Neural cell (in vitro differentiated cells): ENCODE results near the gene RPL28.

Experiments
- EP300 ChIP-seq: fragments of 450-650 bp; conservative IDR thresholded peaks from 2 replicates; pipeline ENCODE4 v1.6.1; 2014; ENCODE audit warnings: antibody characterized with exemption, mild to moderate bottlenecking, moderate library complexity; ENCODE audit not compliant: poor library complexity, severe bottlenecking
- EZH2 ChIP-seq: fragments of 200-600, 300-800 bp; shearing (Covaris generic), sonication (generic); IDR thresholded peaks from 2 replicates; pipeline ENCODE4 v1.6.1; 2014; ENCODE audit warnings: antibody characterized with exemption, low read length, borderline replicate concordance, mild to moderate bottlenecking; ENCODE audit not compliant: insufficient read depth, poor library complexity, severe bottlenecking
- POLR2AphosphoS5 ChIP-seq: IDR thresholded peaks from 2 replicates; pipeline ENCODE4 v1.6.1; 2012
- RAD21 ChIP-seq: fragments of 450-650 bp; conservative IDR thresholded peaks from 2 replicates; pipeline ENCODE4 v1.6.1; 2014; ENCODE audit warnings: antibody characterized with exemption, mild to moderate bottlenecking, moderate library complexity
- SMC3 ChIP-seq: fragments of 450-650 bp; conservative IDR thresholded peaks from 2 replicates; pipeline ENCODE4 v1.6.1; 2014; ENCODE audit warnings: antibody characterized with exemption, mild to moderate bottlenecking, moderate library complexity; ENCODE audit not compliant: poor library complexity
- TAF1 ChIP-seq: IDR thresholded peaks from 2 replicates; pipeline ENCODE4 v1.6.1; 2012; ENCODE audit warnings: low read depth
- TF ChIP-seq, protein P1 (sequence below): fragments of 450-650 bp; IDR thresholded peaks from 2 replicates; pipeline ENCODE4 v1.5.1; 2014; ENCODE audit warnings: antibody characterized with exemption, mild to moderate bottlenecking, moderate library complexity; ENCODE audit not compliant: poor library complexity, severe bottlenecking
- TF ChIP-seq, protein P2 (sequence below): IDR thresholded peaks from 2 replicates; pipeline ENCODE4 v1.6.1; 2012; ENCODE audit warnings: borderline replicate concordance

DNA sequence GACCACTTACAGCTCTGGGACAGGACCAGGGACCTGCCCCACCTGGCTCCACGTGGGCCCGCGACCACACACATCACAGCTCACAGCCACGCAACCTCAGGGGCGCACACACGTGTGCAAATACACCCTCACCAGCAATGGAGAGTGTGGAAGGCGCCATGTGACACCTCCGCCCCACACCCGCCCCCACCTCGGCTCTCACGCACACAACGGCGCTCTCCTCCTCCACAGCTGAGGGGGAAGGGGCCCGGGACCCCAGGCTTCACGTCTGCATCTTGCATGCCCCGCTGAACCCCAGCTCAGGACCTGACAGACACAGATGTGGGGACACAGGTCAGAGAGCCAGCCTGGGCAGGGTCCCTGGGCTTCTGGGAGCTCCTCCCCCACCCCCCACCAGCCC is 63.7 kb downstream of the RPL28 start:
- TF ChIP-seq POLR2AphosphoS5 (no peak), EZH2 (no peak), TAF1 (no peak), EP300 (no peak), RAD21 (no peak), SMC3 (no peak)
- TF ChIP-seq, protein P1, sequence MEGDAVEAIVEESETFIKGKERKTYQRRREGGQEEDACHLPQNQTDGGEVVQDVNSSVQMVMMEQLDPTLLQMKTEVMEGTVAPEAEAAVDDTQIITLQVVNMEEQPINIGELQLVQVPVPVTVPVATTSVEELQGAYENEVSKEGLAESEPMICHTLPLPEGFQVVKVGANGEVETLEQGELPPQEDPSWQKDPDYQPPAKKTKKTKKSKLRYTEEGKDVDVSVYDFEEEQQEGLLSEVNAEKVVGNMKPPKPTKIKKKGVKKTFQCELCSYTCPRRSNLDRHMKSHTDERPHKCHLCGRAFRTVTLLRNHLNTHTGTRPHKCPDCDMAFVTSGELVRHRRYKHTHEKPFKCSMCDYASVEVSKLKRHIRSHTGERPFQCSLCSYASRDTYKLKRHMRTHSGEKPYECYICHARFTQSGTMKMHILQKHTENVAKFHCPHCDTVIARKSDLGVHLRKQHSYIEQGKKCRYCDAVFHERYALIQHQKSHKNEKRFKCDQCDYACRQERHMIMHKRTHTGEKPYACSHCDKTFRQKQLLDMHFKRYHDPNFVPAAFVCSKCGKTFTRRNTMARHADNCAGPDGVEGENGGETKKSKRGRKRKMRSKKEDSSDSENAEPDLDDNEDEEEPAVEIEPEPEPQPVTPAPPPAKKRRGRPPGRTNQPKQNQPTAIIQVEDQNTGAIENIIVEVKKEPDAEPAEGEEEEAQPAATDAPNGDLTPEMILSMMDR: no peak
- TF ChIP-seq, protein P2, sequence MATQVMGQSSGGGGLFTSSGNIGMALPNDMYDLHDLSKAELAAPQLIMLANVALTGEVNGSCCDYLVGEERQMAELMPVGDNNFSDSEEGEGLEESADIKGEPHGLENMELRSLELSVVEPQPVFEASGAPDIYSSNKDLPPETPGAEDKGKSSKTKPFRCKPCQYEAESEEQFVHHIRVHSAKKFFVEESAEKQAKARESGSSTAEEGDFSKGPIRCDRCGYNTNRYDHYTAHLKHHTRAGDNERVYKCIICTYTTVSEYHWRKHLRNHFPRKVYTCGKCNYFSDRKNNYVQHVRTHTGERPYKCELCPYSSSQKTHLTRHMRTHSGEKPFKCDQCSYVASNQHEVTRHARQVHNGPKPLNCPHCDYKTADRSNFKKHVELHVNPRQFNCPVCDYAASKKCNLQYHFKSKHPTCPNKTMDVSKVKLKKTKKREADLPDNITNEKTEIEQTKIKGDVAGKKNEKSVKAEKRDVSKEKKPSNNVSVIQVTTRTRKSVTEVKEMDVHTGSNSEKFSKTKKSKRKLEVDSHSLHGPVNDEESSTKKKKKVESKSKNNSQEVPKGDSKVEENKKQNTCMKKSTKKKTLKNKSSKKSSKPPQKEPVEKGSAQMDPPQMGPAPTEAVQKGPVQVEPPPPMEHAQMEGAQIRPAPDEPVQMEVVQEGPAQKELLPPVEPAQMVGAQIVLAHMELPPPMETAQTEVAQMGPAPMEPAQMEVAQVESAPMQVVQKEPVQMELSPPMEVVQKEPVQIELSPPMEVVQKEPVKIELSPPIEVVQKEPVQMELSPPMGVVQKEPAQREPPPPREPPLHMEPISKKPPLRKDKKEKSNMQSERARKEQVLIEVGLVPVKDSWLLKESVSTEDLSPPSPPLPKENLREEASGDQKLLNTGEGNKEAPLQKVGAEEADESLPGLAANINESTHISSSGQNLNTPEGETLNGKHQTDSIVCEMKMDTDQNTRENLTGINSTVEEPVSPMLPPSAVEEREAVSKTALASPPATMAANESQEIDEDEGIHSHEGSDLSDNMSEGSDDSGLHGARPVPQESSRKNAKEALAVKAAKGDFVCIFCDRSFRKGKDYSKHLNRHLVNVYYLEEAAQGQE: no peak
